ENCODE results near the gene SRSF1. TPM values are rescaled to one million over a fixed set of nuclear protein-coding genes. Genes with fewer than 3 reads are reported as not detected.
"Not testable (repeated sequence)": the region's sequence is repeated elsewhere in the genome, so short reads cannot be mapped to it uniquely, and the experiment has no call there.

The SRSF1 gene
- total RNA-seq, 3 donors from 2014 or later: 150 to 188 (median 184) TPM

DNA sequence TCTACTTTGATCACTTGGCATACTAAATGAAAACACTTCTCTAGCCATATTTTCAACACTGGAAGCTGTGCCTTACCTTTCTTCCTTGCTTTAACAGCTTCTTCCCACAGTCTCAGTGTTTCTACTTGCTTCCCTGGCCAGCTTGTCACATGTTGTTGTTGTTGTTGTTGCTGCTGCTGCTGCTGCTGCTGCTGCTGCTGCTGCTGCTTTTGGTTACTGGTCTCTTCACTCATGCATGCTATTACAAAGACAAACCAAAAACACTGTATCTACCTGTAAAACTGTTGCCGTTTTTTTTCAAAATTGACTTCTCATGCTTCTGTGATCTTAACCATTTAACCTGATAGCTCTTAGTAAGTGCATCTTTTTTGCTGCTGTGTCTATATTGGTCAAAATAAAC lies 28.0 kb downstream of the SRSF1 start:
- TF ChIP-seq, protein P1, sequence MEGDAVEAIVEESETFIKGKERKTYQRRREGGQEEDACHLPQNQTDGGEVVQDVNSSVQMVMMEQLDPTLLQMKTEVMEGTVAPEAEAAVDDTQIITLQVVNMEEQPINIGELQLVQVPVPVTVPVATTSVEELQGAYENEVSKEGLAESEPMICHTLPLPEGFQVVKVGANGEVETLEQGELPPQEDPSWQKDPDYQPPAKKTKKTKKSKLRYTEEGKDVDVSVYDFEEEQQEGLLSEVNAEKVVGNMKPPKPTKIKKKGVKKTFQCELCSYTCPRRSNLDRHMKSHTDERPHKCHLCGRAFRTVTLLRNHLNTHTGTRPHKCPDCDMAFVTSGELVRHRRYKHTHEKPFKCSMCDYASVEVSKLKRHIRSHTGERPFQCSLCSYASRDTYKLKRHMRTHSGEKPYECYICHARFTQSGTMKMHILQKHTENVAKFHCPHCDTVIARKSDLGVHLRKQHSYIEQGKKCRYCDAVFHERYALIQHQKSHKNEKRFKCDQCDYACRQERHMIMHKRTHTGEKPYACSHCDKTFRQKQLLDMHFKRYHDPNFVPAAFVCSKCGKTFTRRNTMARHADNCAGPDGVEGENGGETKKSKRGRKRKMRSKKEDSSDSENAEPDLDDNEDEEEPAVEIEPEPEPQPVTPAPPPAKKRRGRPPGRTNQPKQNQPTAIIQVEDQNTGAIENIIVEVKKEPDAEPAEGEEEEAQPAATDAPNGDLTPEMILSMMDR (IDR thresholded peaks at IDR 0.05): no peak
- H3K9me3 ChIP-seq: no peaks in the 10 kb centered on the region
- intact Hi-C loops (cut with DNase I, micrococcal nuclease): no loop called here
- DNase-seq: no peak
- peaks cover 14% of the 10 kb centered on the region for H3K4me1 ChIP-seq (ENCODE audit: low read depth)
- no peak overlapping the region for H3K4me3 ChIP-seq
- H3K36me3 ChIP-seq (ENCODE audit: low read depth): no peaks in the 10 kb centered on the region
- no peak for ATAC-seq

- TF ChIP-seq, protein P1 (IDR thresholded peaks at IDR 0.05): no peak
- H3K9me3 ChIP-seq: no peaks in the 10 kb centered on the region
- no peaks in the 10 kb centered on the region for H3K4me1 ChIP-seq (ENCODE audit: low read depth)
- ATAC-seq (no peak), DNase-seq (no peak)
- no peaks in the 10 kb centered on the region for H3K36me3 ChIP-seq (ENCODE audit: low read depth)
- intact Hi-C loops (cut with DNase I, micrococcal nuclease): no loop called here
- no peak overlapping the region for H3K4me3 ChIP-seq
These were observed 30.5 kb downstream of the SRSF1 start for GRCh38 chr17:57976594-57976993.

GRCh38 chr17:57975044-57975443 lies 32.0 kb downstream of the SRSF1 start:
- Histone ChIP-seq H3K9me3 (no peaks in the 10 kb centered on the region), H3K4me1 (ENCODE audit: low read depth) (no peaks in the 10 kb centered on the region), H3K4me3 (no peak overlapping the region), H3K36me3 (ENCODE audit: low read depth) (no peaks in the 10 kb centered on the region)
- intact Hi-C loops (cut with DNase I, micrococcal nuclease): no loop called here
- ATAC-seq (no peak), DNase-seq (no peak)
- TF ChIP-seq, protein P1 (IDR thresholded peaks at IDR 0.05): no peak

- ATAC-seq; intact Hi-C loops (cut with DNase I, micrococcal nuclease); DNase-seq; H3K4me1 ChIP-seq (ENCODE audit: low read depth); H3K9me3 ChIP-seq; H3K4me3 ChIP-seq; H3K36me3 ChIP-seq (ENCODE audit: low read depth): not testable (repeated sequence)
These were observed 32.8 kb downstream of the SRSF1 start for GRCh38 chr17:57974053-57974824.

GRCh38 chr17:57972151-57972550 lies 34.9 kb downstream of the SRSF1 start:
- ATAC-seq (no peak), DNase-seq (no peak)
- no peaks in the 10 kb centered on the region for H3K9me3 ChIP-seq
- H3K4me1 ChIP-seq (ENCODE audit: low read depth): no peaks in the 10 kb centered on the region
- H3K4me3 ChIP-seq: no peak overlapping the region
- no peaks in the 10 kb centered on the region for H3K36me3 ChIP-seq (ENCODE audit: low read depth)
- intact Hi-C loops (cut with DNase I, micrococcal nuclease): no loop called here
- TF ChIP-seq, protein P1 (IDR thresholded peaks at IDR 0.05): no peak

GRCh38 chr17:57971572-57971971 lies 35.5 kb downstream of the SRSF1 start:
- intact Hi-C loops (cut with DNase I, micrococcal nuclease): no loop called here
- DNase-seq (no peak), ATAC-seq (no peak)
- Histone ChIP-seq H3K9me3 (no peaks in the 10 kb centered on the region), H3K4me1 (ENCODE audit: low read depth) (no peaks in the 10 kb centered on the region), H3K36me3 (ENCODE audit: low read depth) (no peaks in the 10 kb centered on the region), H3K4me3 (no peak overlapping the region)
- TF ChIP-seq, protein P1 (IDR thresholded peaks at IDR 0.05): no peak
